GM19328 (cell line): ENCODE results near the gene POLR2C.
"Not testable (repeated sequence)": the region's sequence is repeated elsewhere in the genome, so short reads cannot be mapped to it uniquely, and the experiment has no call there.

ENCODE experiments used
- ATAC-seq: cut with Tn5 transposase; IDR thresholded peaks from one replicate; pipeline ENCODE4 v1.9.1; 2021; ENCODE audit warnings: mild to moderate bottlenecking, moderate library complexity; ENCODE audit not compliant: unreplicated experiment

Gene POLR2C

GRCh38 chr16:57462209-57462977 is at the start of gene POLR2C:
POLR2C (plus strand) TSS chr16:57462679; CDS start chr16:57462725, 46 bp downstream.
- peak; percentile 91 for ATAC-seq

DNA sequence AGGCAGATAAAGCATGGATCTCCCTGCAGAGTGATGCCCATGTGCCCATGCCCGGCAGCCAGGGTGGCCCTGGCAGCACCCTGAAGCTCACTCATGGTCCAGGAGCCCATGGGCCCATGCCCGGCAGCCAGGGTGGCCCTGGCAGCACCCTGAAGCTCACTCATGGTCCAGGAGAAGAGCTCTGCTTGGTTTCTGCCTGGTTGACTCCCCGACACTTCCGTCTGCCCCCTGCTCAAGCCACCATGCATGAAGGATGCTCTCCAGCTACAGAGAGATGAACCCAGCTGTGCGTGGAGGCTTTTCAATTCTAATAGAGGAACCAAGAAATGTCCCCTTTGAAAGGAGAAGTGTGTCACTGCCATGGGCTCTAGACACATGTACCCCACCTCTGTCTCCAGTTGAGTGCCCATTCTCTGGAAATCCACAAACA is 49.2 kb upstream of the POLR2C start:
- ATAC-seq: peak; percentile 66

GRCh38 chr16:57413733-57414132 is 48.7 kb upstream of the POLR2C start:
- ATAC-seq: no peak

DNA sequence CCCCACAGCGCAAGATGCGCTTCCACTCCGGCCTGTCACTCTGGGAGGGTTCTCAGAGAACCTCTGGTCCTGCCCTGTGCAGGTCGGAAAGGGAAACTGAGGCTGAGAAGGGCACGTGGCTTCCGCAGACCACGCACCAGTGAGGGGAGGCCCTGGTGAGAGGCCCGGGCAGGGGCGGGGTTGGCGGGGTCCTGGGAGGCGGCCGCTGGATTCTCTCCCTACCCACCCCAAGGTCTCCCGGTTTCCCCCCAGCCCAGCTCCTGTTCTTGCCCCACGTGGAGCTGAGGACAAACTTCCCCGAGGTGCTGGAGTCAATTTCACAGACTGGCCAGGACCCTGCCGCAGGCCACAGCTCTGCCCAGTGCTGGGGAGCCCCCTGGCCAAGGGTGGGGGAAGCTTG is 46.4 kb upstream of the POLR2C start:
- no peak for ATAC-seq

DNA sequence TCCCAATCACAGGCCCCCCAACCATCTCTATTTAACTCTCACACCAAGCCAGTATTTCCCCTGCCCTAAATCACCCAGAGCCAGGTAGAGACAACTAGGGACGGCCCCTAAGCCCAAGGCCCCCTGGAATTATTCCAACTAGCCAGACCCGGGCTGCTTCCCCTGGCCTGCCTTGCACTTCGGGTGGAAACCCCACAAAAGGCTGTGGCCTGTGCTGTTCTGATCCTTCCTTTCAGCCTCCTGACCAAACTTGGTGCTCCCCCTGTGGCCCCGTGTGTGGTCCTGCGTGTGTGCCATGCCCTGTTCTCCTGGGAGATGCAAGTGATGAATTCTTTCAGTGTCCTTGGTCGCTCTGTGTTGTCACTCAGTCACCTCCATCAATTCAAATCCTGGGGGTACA is 43.0 kb upstream of the POLR2C start:
- no peak for ATAC-seq

GRCh38 chr16:57422026-57422944 is 40.2 kb upstream of the POLR2C start:
- no peak for ATAC-seq

GRCh38 chr16:57423152-57423551 is 39.3 kb upstream of the POLR2C start:
- ATAC-seq: no peak

DNA sequence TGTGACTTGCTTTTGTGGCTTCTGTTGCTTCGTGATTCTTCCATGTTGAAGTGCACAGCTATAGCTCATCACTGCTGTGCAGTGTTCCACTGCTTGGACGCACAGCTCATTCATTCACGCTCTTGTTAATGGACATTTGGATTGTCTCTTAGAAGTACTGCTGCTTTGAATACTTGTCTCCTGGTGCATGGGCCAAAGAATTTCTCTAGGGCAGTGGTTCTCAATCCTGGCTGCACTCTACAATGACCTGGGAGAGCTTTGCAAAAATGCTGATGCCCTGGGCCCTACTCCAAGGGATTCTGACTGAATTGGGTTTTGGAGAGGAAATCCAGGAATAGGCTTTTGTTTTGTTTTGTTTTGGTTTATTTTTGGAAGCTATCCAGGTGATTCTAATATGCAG is 37.9 kb upstream of the POLR2C start:
- no peak for ATAC-seq

GRCh38 chr16:57426356-57426755 is 36.1 kb upstream of the POLR2C start:
- ATAC-seq: no peak

- ATAC-seq: no peak
Measured at GRCh38 chr16:57427307-57427706, 35.2 kb upstream of the POLR2C start.

DNA sequence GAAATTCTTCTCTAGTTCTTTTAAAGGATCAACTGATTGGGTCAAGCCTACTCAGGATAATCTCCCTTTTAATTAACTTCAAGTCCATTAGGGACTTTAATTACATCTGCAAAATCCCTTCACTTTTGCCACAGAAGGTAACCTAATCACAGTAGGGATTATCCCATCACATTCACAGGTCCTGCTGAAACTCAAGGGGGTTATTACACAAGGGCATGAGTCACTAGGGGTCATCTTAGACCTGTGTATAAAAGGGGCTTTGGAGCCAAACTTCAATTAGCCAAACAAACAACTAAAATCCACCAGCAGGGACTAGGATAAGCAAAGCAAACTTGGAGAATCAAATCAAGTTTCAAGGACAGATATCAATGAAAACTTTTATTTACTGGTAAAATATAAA is 34.7 kb upstream of the POLR2C start:
- ATAC-seq: no peak

GRCh38 chr16:57430955-57431354 is 31.5 kb upstream of the POLR2C start:
- ATAC-seq: no peak

- no peak for ATAC-seq
Measured at GRCh38 chr16:57432505-57432904, 30.0 kb upstream of the POLR2C start.

- no peak for ATAC-seq
Measured at GRCh38 chr16:57432989-57433388, 29.5 kb upstream of the POLR2C start.

GRCh38 chr16:57434003-57434402 is 28.5 kb upstream of the POLR2C start:
- ATAC-seq: no peak

- no peak for ATAC-seq
Measured at GRCh38 chr16:57435838-57436237, 26.6 kb upstream of the POLR2C start.

DNA sequence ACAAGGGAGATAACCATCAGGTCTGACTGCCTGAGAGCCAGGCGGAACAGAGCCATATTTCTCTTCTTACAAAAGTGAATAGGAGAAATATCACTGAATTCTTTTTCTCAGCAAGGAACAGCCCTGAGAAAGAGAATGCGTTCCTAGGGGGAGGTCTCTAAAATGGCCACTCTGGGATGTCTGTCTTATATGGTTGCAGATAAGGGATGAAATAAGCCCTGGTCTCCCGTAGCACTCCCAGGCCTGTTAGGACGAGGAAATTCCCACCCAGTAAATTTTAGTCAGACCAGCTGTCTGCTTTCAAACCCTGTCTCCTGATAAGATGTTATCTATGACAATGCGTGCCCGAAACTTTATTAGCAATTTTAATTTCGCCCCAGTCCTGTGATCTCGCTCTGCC is 22.5 kb upstream of the POLR2C start:
- ATAC-seq: not testable (repeated sequence)

GRCh38 chr16:57440551-57440950 is 21.9 kb upstream of the POLR2C start:
- not testable (repeated sequence) for ATAC-seq

- ATAC-seq: no peak
Measured at GRCh38 chr16:57444711-57445110, 17.8 kb upstream of the POLR2C start.

DNA sequence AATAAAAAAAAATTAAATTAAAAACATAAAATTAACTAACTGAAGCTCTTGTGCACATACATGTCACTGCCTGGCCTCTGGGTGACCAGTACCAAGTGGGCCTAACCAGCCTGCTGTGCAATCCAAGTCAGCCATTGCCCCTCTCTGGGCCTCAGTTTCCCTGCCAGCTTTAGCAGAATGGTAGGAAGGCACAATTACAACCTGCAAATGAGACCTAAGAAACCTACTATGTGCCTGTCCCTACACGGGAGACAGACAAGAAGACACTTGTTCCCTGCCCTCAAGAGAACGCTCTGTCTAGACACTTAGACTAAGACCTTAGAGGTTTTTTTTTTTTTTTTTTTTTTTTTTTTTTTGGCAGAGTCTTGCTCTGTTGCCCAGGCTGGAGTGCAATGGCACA is 17.0 kb upstream of the POLR2C start:
- no peak for ATAC-seq

GRCh38 chr16:57446531-57447185 is 15.8 kb upstream of the POLR2C start:
- ATAC-seq: peak; percentile 29
